ENCODE results near the gene ZNF282. TPM values are rescaled to one million over a fixed set of nuclear protein-coding genes. Genes with fewer than 3 reads are reported as not detected.

The ZNF282 gene
- total RNA-seq, 2 donors from 2014 or later = 30.0 to 33.2 TPM

DNA sequence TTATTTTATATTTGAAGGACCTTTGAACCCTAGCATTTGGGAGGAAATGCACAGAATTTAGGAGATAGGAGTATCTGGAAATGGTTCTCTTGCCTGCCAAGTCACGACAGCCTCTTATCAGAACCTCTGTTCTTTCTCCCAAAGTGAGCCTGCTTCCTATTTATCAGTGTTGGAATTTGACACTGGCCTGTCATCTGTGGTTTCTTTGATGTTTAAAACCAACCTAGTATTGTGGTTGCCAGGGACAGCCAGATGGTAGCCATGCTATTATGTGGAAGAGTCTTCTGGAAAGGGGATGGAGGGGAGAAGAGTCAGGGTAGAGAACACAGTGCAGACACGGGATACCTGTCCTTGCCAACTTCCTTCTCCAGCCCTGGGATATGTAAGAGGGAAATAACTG is 21.1 kb downstream of the ZNF282 start:
- Histone ChIP-seq H3K4me3 (no peak overlapping the region), H3K9me3 (no peaks in the 10 kb centered on the region), H3K27me3 (replicated peaks; ENCODE audit: insufficient read depth) (no peaks in the 10 kb centered on the region), H3K36me3 (peaks cover 0 to 23% of the 10 kb centered on the region in 2 donors), H3K4me1 (replicated peaks) (no peaks in the 10 kb centered on the region), H3K27ac (no peak overlapping the region)
- TF ChIP-seq POLR2AphosphoS5 (IDR thresholded peaks at IDR 0.05) = no peak
- no peak for TF ChIP-seq CTCF (IDR thresholded peaks at IDR 0.05)
- TF ChIP-seq POLR2A (IDR thresholded peaks at IDR 0.05) = no peak
- no peak for DNase-seq (ENCODE audit: low spot score)
- intact Hi-C loops (cut with DNase I) = no loop called here
- WGBS = 87% methylated on average over 2 of the region's 2 CpGs

DNA sequence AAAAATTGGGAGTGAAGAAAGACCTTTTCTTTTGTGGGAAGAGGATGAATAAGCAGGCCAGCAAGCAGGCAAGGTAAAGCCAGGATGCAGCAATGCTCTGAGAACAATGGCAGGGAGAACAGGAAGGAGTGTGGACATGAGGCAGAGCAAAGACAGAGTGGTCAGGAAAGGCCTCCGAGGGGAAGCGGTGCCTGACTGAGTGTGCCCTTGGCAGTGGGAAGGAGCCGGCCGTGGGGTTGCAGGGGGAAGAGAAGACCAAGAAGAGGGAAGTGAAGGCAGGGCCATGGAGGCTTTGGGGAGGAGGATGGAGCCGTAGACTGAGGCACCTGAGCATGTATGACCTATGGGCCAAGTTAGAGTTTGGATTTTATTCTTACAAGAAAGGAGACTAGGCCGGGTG is 22.2 kb downstream of the ZNF282 start:
- Histone ChIP-seq H3K9me3 (no peaks in the 10 kb centered on the region), H3K4me1 (replicated peaks) (no peaks in the 10 kb centered on the region), H3K4me3 (no peak overlapping the region), H3K36me3 (peaks cover 0 to 23% of the 10 kb centered on the region in 2 donors), H3K27ac (no peak overlapping the region), H3K27me3 (replicated peaks; ENCODE audit: insufficient read depth) (no peaks in the 10 kb centered on the region)
- DNase-seq (ENCODE audit: low spot score) = no peak
- intact Hi-C loops (cut with DNase I) = no loop called here
- TF ChIP-seq POLR2A (IDR thresholded peaks at IDR 0.05) (no peak), POLR2AphosphoS5 (IDR thresholded peaks at IDR 0.05) (no peak), CTCF (IDR thresholded peaks at IDR 0.05) (no peak)
- WGBS = 91% methylated on average over 6 of the region's 6 CpGs

DNA sequence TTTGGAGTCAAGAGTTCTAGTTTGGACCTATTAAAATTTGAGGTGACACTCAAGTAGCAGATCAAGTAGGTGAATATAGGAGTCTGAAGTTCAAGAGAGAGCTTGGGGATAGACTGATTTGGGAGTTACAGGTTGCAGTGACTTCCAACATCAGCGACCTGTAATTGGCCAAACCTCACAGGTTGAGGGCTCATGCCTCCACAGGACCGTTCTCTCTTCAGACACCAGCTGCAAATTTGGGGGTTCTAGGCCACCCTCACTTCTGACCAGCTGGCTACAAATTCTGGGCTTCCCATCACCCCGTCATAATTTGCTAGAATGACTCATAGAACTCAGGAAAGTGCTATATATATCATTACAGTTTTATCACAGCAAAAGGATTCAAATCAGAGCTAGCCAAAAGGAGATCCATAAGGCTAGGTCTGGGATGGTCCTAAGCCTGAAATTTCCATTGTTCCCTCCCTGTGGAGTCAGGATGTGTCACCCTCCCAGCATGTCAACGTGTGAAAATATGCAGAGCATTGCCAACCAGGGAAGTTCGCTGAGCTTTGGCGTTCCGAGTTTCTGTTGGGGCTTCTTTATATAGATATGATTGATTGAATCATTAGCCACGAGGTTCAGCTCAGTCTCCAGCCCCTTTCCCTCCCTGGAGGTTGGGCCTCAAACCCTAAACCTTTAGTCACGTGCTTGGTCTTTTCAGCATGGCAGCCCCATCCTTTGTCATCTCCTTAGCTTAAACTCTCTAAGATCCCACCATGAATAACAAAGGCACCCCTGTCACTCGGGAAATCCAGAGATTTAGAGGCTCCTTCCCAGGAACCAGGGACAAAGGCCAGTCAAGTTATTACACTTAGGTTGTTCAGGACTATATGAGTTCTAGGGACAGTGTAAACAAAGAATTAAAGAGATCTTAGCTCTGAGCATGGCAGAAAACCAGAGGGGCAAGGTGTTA is 23.4 kb downstream of the ZNF282 start:
- Histone ChIP-seq H3K9me3 (no peaks in the 10 kb centered on the region), H3K36me3 (peaks cover 0 to 12% of the 10 kb centered on the region in 2 donors), H3K27ac (no peak overlapping the region), H3K4me3 (no peak overlapping the region), H3K27me3 (replicated peaks; ENCODE audit: insufficient read depth) (no peaks in the 10 kb centered on the region), H3K4me1 (replicated peaks) (no peaks in the 10 kb centered on the region)
- intact Hi-C loops (cut with DNase I) = no loop called here
- 95% methylated on average over 10 of the region's 10 CpGs for WGBS
- TF ChIP-seq POLR2A (IDR thresholded peaks at IDR 0.05) (no peak), POLR2AphosphoS5 (IDR thresholded peaks at IDR 0.05) (no peak), CTCF (IDR thresholded peaks at IDR 0.05) (no peak)
- no peak for DNase-seq (ENCODE audit: low spot score)

- peaks cover 0 to 4% of the 10 kb centered on the region in 2 donors for H3K36me3 ChIP-seq
- no peaks in the 10 kb centered on the region for H3K9me3 ChIP-seq
- H3K4me3 ChIP-seq = no peak overlapping the region
- no peaks in the 10 kb centered on the region for H3K4me1 ChIP-seq (replicated peaks)
- H3K27me3 ChIP-seq (replicated peaks; ENCODE audit: insufficient read depth) = no peaks in the 10 kb centered on the region
- 73% methylated on average over 6 of the region's 6 CpGs for WGBS
- no peak overlapping the region for H3K27ac ChIP-seq
- TF ChIP-seq POLR2AphosphoS5 (IDR thresholded peaks at IDR 0.05) (no peak), CTCF (IDR thresholded peaks at IDR 0.05) (no peak), POLR2A (IDR thresholded peaks at IDR 0.05) (no peak)
- intact Hi-C loops (cut with DNase I) = no loop called here
- no peak for DNase-seq (ENCODE audit: low spot score)
These were observed 25.2 kb downstream of the ZNF282 start for GRCh38 chr7:149220534-149220933.

DNA sequence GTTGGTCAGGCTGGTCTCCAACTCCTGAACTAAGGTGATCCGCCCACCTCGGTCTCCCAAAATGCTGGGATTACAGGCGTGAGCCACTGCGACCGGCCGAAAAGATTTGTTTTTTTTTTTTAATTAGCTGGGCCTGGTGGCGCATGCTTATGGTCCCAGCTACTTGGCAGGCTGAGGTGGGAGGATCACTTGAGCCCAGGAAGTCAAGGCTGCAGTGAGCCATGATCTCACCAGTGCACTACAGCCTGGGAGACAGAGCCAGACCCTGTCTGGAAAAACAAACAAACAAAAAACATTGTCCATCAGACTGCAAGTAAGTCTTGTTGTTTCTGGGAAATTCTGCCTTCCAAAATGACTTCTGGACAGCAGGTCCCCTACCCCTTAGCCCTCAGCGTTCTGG is 27.8 kb downstream of the ZNF282 start:
- H3K4me1 ChIP-seq (replicated peaks) = no peaks in the 10 kb centered on the region
- peaks cover 0 to 4% of the 10 kb centered on the region in 2 donors for H3K36me3 ChIP-seq
- no peak for DNase-seq (ENCODE audit: low spot score)
- no peak overlapping the region for H3K4me3 ChIP-seq
- TF ChIP-seq POLR2A (IDR thresholded peaks at IDR 0.05) = no peak
- TF ChIP-seq CTCF (IDR thresholded peaks at IDR 0.05) = no peak
- no peak for TF ChIP-seq POLR2AphosphoS5 (IDR thresholded peaks at IDR 0.05)
- H3K27ac ChIP-seq = no peak overlapping the region
- no peaks in the 10 kb centered on the region for H3K9me3 ChIP-seq
- WGBS = 95% methylated on average over 8 of the region's 8 CpGs
- intact Hi-C loops (cut with DNase I) = no loop called here
- H3K27me3 ChIP-seq (replicated peaks; ENCODE audit: insufficient read depth) = no peaks in the 10 kb centered on the region

Data from prostate gland (tissue), 2 donors.